NCI-H524 treated with DMSO at 0.1 percent for 48 hours (cell line): ENCODE results near the gene DEAF1.

Source experiments
- DNase-seq: peaks from one replicate; lab custom pipeline; 2025; lab: John Stamatoyannopoulos, UW

The DEAF1 gene

GRCh38 chr11:721741-722345 is 26.8 kb upstream of the DEAF1 start:
- DNase-seq: no peak

- no peak for DNase-seq
These were observed 26.3 kb upstream of the DEAF1 start for GRCh38 chr11:721247-721740.

GRCh38 chr11:720642-721246 is 25.7 kb upstream of the DEAF1 start:
- no peak for DNase-seq

- DNase-seq: no peak
These were observed 25.1 kb upstream of the DEAF1 start for GRCh38 chr11:720017-720641.

GRCh38 chr11:719214-720016 is 24.4 kb upstream of the DEAF1 start:
- no peak for DNase-seq

GRCh38 chr11:714436-714835 is 19.4 kb upstream of the DEAF1 start:
- DNase-seq: no peak

GRCh38 chr11:709109-709997 is 14.3 kb upstream of the DEAF1 start:
- DNase-seq: no peak

- DNase-seq: no peak
These were observed 13.5 kb upstream of the DEAF1 start for GRCh38 chr11:708511-708910.

GRCh38 chr11:707817-708420 is 12.9 kb upstream of the DEAF1 start:
- DNase-seq: no peak

- no peak for DNase-seq
These were observed 12.2 kb upstream of the DEAF1 start for GRCh38 chr11:706957-707816.

GRCh38 chr11:706439-706956 is 11.5 kb upstream of the DEAF1 start:
- no peak for DNase-seq

GRCh38 chr11:705646-706438 is 10.8 kb upstream of the DEAF1 start, which contains the start of gene EPS8L2:
Gene EPS8L2 (plus strand): TSS chr11:706231. CDS start chr11:709408, 3,177 bp downstream.
- DNase-seq: no peak

GRCh38 chr11:704781-705645 is 10.0 kb upstream of the DEAF1 start:
- no peak for DNase-seq

- DNase-seq: no peak
These were observed 9.2 kb upstream of the DEAF1 start for GRCh38 chr11:704228-704674.

- DNase-seq: no peak
These were observed 8.5 kb upstream of the DEAF1 start for GRCh38 chr11:703506-703905.

- no peak for DNase-seq
These were observed 7.7 kb upstream of the DEAF1 start for GRCh38 chr11:702462-703461.
